ENCODE results near the gene SIT1. TPM values are rescaled to one million over a fixed set of nuclear protein-coding genes. Genes with fewer than 3 reads are reported as not detected.

SIT1 gene
- total RNA-seq, 2 donors from 2014 or later = 0.18 to 0.68 TPM

- no peaks in the 10 kb centered on the region for H3K27me3 ChIP-seq (replicated peaks; ENCODE audit: insufficient read depth)
- TF ChIP-seq POLR2AphosphoS5 (IDR thresholded peaks at IDR 0.05) (no peak), POLR2A (IDR thresholded peaks at IDR 0.05) (no peak), CTCF (IDR thresholded peaks at IDR 0.05) (no peak)
- H3K4me3 ChIP-seq = no peak overlapping the region
- peak overlapping the region; percentile 85 to 93 for H3K27ac ChIP-seq
- H3K9me3 ChIP-seq = no peaks in the 10 kb centered on the region
- WGBS = 80% methylated on average over 3 of the region's 3 CpGs
- intact Hi-C loops (cut with DNase I) = loop anchor here (5.0 kb wide), 1 partner anchor 35 kb away; no protein-coding TSS in a partner anchor
- H3K36me3 ChIP-seq = no peaks in the 10 kb centered on the region
- no peaks in the 10 kb centered on the region for H3K4me1 ChIP-seq (replicated peaks)
- no peak for DNase-seq (ENCODE audit: low spot score)
These were observed 11.1 kb upstream of the SIT1 start for GRCh38 chr9:35661756-35662350.

- Histone ChIP-seq H3K9me3 (no peaks in the 10 kb centered on the region), H3K4me1 (replicated peaks) (no peaks in the 10 kb centered on the region), H3K27me3 (replicated peaks; ENCODE audit: insufficient read depth) (no peaks in the 10 kb centered on the region), H3K4me3 (no peak overlapping the region), H3K27ac (peak overlapping the region; percentile 85 to 93), H3K36me3 (no peaks in the 10 kb centered on the region)
- DNase-seq (ENCODE audit: low spot score) = no peak
- WGBS = 61% methylated on average over 9 of the region's 9 CpGs
- intact Hi-C loops (cut with DNase I) = loop anchor here (5.0 kb wide), 1 partner anchor 36 kb away; no protein-coding TSS in a partner anchor
- no peak for TF ChIP-seq POLR2A (IDR thresholded peaks at IDR 0.05)
- peak in 3 of 4 experiments; percentile 25 to 52 (median 48) for TF ChIP-seq CTCF (IDR thresholded peaks at IDR 0.05)
- TF ChIP-seq POLR2AphosphoS5 (IDR thresholded peaks at IDR 0.05) = peak; percentile 43
These were observed 10.3 kb upstream of the SIT1 start for GRCh38 chr9:35660966-35661415.

DNA sequence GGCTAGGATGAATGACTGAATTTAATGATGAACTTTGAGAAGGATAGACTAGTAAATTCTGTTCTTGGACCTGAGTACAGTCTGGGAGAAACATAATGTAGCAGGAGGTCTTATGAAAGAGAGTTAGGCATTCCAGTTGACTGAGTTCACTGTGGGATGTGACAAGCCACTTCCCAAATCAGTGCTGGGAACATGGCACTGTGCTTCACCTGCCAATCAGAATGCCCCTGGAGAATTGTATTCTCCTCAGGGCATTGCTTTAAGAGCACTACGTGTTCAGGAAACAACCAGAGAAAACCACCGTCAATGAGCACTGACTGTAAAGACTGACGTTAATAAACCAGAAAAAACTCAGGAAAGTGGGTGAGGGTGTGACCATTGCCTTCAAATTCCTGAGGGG is 8.6 kb upstream of the SIT1 start:
- peak overlapping the region; percentile 85 to 93 for H3K27ac ChIP-seq
- intact Hi-C loops (cut with DNase I) = loop anchor here (5.0 kb wide), 1 partner anchor 73 kb away; the partner anchor contains the start of genes CREB3 and TLN1
- no peak for DNase-seq (ENCODE audit: low spot score)
- peak overlapping the region in 1 of 2 donors; percentile 84 for H3K4me3 ChIP-seq
- H3K4me1 ChIP-seq (replicated peaks) = no peaks in the 10 kb centered on the region
- no peaks in the 10 kb centered on the region for H3K9me3 ChIP-seq
- TF ChIP-seq POLR2AphosphoS5 (IDR thresholded peaks at IDR 0.05) = peak; percentile 29
- no peak for TF ChIP-seq CTCF (IDR thresholded peaks at IDR 0.05)
- no peaks in the 10 kb centered on the region for H3K36me3 ChIP-seq
- 56% methylated on average over 3 of the region's 3 CpGs for WGBS
- no peaks in the 10 kb centered on the region for H3K27me3 ChIP-seq (replicated peaks; ENCODE audit: insufficient read depth)

DNA sequence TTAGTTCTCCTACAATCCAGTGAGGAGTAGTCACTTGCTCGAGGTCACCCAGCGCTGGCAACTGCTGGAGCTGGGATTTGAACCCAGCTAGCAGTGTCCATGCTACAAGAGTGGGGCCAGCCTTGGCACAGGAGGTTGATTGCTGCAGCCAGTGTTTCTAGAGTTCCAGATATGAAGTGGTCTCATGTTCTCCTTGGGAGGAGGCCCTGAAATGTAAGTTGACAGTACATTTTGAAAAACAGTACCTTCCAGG is 8.2 kb upstream of the SIT1 start:
- H3K4me3 ChIP-seq = peak overlapping the region; percentile 84 to 91
- no peak for DNase-seq (ENCODE audit: low spot score)
- no peaks in the 10 kb centered on the region for H3K36me3 ChIP-seq
- no peaks in the 10 kb centered on the region for H3K9me3 ChIP-seq
- H3K4me1 ChIP-seq (replicated peaks) = no peaks in the 10 kb centered on the region
- H3K27me3 ChIP-seq (replicated peaks; ENCODE audit: insufficient read depth) = no peaks in the 10 kb centered on the region
- WGBS = 7% methylated on average over 2 of the region's 2 CpGs
- peak overlapping the region; percentile 85 to 93 for H3K27ac ChIP-seq
- TF ChIP-seq CTCF (IDR thresholded peaks at IDR 0.05) (no peak), POLR2A (IDR thresholded peaks at IDR 0.05) (no peak), POLR2AphosphoS5 (IDR thresholded peaks at IDR 0.05) (no peak)
- intact Hi-C loops (cut with DNase I) = loop anchor here (5.0 kb wide), 1 partner anchor 73 kb away; the partner anchor contains the start of genes CREB3 and TLN1

Measured in prostate gland (tissue), 2 donors.